GM23338 (cell line): ENCODE measurements around the gene JCHAIN.

Experiments used
- CREB1 ChIP-seq: fragments of 250-450 bp; sonication (Bioruptor Pico); IDR thresholded peaks from 2 replicates; pipeline ENCODE4 v1.5.0; 2020; ENCODE audit warnings: low read depth, mild to moderate bottlenecking, moderate library complexity
- EZH2phosphoT487 ChIP-seq: fragments of 200-600 bp; sonication (generic); IDR thresholded peaks from one replicate; pipeline ENCODE4 v1.8.1; 2018; ENCODE audit warnings: antibody characterized with exemption; ENCODE audit not compliant: unreplicated experiment
- POLR2AphosphoS5 ChIP-seq: IDR thresholded peaks from 2 replicates; pipeline ENCODE4 v1.6.1; 2016; ENCODE audit warnings: antibody characterized with exemption, low read depth
- STAT1 ChIP-seq: IDR thresholded peaks from one replicate; pipeline ENCODE4 v1.6.1; 2016; ENCODE audit warnings: antibody characterized with exemption; ENCODE audit not compliant: unreplicated experiment
- TF ChIP-seq, protein P1 (sequence below), 2 experiments: fragments of 200-600 bp in 1 of 2; sonication (generic) in 1 of 2; conservative IDR thresholded peaks; 2 replicates each; pipeline versions ENCODE4 v1.5.1 to v1.6.1; 2016 to 2017; ENCODE audit warnings: antibody characterized with exemption in 2 of 2, low read depth in 2 of 2, mild to moderate bottlenecking in 2 of 2, moderate library complexity in 1 of 2
- TF ChIP-seq, protein P2 (sequence below): IDR thresholded peaks from one replicate; pipeline ENCODE4 v1.6.1; 2018; ENCODE audit warnings: antibody characterized with exemption; ENCODE audit not compliant: unreplicated experiment

- TF ChIP-seq, protein P1, sequence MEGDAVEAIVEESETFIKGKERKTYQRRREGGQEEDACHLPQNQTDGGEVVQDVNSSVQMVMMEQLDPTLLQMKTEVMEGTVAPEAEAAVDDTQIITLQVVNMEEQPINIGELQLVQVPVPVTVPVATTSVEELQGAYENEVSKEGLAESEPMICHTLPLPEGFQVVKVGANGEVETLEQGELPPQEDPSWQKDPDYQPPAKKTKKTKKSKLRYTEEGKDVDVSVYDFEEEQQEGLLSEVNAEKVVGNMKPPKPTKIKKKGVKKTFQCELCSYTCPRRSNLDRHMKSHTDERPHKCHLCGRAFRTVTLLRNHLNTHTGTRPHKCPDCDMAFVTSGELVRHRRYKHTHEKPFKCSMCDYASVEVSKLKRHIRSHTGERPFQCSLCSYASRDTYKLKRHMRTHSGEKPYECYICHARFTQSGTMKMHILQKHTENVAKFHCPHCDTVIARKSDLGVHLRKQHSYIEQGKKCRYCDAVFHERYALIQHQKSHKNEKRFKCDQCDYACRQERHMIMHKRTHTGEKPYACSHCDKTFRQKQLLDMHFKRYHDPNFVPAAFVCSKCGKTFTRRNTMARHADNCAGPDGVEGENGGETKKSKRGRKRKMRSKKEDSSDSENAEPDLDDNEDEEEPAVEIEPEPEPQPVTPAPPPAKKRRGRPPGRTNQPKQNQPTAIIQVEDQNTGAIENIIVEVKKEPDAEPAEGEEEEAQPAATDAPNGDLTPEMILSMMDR (conservative IDR thresholded peaks at IDR 0.05; ENCODE audit: low read depth in 2 of 2), result no peak
- TF ChIP-seq POLR2AphosphoS5 (no peak), EZH2phosphoT487 (no peak), CREB1 (CRISPR knock-in tag) (no peak), STAT1 (no peak)
- TF ChIP-seq, protein P2, sequence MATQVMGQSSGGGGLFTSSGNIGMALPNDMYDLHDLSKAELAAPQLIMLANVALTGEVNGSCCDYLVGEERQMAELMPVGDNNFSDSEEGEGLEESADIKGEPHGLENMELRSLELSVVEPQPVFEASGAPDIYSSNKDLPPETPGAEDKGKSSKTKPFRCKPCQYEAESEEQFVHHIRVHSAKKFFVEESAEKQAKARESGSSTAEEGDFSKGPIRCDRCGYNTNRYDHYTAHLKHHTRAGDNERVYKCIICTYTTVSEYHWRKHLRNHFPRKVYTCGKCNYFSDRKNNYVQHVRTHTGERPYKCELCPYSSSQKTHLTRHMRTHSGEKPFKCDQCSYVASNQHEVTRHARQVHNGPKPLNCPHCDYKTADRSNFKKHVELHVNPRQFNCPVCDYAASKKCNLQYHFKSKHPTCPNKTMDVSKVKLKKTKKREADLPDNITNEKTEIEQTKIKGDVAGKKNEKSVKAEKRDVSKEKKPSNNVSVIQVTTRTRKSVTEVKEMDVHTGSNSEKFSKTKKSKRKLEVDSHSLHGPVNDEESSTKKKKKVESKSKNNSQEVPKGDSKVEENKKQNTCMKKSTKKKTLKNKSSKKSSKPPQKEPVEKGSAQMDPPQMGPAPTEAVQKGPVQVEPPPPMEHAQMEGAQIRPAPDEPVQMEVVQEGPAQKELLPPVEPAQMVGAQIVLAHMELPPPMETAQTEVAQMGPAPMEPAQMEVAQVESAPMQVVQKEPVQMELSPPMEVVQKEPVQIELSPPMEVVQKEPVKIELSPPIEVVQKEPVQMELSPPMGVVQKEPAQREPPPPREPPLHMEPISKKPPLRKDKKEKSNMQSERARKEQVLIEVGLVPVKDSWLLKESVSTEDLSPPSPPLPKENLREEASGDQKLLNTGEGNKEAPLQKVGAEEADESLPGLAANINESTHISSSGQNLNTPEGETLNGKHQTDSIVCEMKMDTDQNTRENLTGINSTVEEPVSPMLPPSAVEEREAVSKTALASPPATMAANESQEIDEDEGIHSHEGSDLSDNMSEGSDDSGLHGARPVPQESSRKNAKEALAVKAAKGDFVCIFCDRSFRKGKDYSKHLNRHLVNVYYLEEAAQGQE, result no peak
These were observed 47.3 kb upstream of the JCHAIN start for GRCh38 chr4:70713453-70714078.
